ENCODE results near the gene NOP14.

NOP14 gene

DNA sequence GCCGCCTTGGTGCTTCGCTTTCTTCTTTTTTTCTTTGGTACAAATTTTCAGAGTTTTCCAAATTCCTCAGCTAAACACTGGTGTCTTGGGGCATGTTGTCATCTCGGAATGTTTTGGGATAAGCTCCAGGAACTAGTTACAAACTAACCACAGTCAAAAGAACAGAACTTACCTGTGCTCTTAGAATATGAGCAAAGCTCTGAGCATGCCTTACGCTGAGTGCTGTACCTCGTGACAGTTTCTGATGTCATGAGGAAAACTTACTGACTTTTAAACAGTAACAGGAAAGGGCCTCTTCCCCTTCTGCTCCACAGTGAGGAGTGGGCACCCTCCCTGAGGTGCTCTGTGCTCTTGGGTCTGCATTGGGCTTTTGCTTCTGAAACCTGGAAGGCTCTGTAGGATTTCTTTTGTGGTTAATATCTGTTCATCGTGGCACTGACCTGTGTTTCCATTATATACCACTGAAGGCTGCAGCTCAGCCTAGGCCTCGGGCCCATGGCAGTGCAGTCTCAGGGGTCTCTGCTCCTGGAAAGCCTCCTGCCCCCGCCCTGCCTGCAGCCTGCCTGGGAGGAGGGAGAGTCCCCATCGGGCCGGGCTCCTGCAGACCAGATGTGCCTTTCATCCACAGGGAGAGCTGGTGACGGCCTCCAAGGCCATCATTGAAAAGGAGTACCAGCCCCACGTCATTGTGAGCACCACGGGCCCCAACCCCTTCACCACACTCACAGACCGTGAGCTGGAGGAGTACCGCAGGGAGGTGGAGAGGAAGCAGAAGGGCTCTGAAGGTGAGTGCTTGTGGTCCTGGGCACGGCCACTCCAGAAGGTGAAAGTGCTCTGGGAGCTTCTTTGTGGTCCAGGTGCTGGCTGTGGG is 48.7 kb downstream of the NOP14 start:
- DNase-seq = no peak

DNA sequence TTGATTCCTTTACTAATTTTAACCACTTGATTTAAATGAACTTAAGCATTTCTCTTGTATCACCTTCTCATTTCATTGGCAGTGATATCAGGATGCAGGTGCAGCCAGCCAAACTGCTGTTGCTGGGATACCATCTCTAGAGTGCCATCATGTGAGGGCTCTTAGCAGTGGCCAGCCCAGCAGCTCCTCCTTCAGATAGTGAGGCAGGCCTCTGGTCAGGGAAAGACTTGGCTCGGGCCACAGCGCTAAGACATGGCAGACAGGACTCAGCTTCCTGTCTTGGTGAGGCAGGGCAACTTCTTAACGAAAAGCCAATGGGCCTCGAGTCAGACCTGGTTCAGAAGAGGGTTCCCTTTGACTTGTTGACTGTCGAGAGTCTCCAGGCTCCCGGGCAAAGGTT is 50.0 kb downstream of the NOP14 start:
- DNase-seq = no peak

DNA sequence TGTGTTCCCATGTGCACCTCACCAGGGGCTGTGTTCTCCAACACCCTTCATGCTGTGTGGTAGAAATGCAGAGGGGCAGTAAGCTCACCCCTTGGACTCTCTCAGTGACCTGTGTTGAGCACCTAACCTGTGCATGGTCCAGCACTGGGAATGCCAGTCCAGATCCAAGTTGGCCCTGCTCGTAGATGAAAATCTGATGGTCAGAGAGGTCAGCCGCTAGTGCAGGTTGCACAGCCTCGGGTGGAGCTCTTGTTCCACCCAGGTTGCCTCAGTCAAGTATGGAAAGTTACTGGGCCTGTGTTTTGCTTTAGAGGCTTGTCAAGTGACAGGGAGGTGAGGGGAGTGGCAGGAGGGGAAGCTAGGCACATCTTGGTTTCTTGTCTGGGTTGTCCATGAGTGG is 51.3 kb downstream of the NOP14 start:
- DNase-seq = no peak

DNA sequence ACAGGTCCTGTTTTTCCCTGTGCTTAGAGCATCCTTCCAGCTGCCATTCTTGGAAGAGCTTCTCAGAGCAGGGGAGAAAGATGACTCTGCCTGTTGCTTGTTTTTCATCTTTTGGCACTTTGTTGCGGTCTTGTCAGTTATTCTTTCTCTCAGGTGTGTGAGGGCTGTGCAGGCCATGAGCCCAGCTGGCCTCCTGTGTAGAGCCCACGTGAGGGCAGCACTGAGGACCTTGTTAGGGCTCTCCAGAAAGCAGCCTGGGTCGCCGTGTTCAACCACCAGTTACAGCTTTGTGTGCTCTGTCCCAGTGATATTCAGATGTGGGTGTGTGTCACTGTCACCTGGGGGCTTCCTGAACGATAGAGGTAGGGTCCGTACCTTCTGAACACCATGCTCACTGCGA is 52.8 kb downstream of the NOP14 start:
- DNase-seq = no peak

DNA sequence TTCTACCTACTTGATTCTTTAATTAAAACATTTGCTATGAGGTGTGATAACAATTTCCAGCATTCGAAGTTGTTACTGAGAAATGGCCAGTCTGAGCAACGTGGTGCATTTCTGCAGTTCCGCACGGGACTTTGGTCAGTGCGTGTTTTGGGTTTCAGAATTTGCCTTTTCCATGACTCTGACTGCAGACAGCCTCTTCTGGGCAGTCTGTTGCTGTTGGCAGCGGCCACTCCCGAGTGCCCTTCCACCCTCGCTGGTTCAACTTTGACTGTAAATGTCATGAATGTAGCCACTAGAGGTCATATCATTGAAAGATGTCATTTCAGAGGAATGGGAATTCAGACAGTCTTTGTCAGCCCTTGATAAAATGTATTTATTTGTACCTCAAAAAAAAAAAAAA is 53.6 kb downstream of the NOP14 start:
- no peak for DNase-seq

DNA sequence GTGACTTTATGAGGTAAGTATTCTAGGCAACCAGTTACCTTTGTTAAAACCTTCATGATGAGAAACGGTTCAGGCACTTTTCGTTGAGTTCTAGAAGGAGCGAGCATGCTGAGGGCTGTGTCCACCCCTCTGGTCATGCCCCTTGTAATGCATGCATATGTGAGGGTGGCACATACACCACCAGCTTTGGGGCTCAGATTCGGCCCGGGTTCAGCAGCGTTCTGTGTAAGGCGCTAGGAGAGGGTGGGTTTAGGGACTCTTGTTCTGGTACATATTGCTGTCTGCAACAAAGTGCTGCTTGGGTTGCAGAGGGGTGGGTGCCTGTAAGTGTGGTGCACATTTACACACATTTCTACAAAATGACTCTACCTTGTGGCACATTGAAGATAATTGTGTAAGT is 54.5 kb downstream of the NOP14 start:
- no peak for DNase-seq

DNA sequence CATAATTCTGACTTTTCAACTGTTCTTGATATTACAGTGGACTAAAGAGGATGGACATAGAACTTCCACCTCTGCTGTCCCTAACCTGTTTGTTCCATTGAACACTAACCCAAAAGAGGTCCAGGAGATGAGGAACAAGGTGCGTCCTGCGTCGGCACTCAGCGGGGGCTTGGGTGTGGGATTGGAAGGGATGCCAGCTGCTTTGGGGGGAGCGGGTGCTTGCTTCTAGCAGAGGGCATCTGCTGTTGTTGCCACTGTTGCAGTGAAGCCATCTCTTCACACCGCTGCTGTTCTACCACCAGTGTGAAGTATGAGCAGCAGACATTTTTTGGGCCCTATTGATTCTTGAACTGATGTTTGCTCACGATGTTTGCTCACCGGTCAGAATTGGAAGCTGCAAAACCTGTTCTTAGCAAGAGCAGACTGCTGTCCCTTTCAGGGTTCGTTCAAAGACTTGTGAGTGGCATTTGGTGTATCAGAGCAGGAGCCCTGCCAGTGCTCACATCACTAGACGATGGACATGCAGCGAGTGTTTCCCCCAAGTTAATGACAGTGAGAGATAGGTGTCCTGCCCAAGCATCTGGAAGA is 55.4 kb downstream of the NOP14 start:
- no peak for DNase-seq

DNA sequence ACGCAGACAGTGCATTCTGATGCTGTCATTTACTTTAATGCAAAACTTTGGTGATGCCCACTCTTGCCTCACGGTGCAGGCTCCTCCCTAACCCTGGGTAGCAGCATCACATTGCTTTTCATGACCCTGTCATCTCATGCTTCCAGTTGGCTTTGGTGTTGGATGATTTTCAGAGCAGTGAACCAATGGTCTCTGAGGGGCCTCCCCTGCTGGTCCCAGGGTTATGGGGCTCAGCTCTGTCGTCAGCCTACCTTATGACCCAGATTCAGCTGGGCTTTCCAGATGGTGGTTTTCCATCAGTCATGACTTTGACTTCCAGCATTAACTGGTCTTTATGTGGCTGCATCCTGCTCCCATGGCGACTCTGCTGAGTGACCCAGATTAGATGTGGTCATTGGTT is 56.0 kb downstream of the NOP14 start:
- no peak for DNase-seq

DNA sequence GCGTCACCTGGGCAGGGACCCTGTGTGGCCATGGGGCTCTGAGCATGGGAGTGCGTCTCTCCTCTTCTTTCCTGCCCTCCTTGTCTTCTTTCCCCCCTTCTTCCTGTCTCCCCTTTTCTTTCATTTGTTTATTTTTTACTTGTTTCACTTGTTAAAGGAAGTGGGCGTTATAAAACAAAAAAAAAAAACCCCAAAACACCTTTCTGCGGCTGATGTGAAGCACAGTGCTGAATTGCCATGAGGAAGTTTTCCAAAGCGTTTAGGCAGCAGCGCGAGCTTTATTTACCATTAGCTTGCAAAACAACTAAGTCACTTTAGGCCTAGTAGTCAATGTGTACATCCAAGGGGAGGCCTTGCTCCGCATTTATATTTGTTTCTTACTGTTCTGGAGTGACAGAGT is 57.0 kb downstream of the NOP14 start:
- no peak for DNase-seq

DNA sequence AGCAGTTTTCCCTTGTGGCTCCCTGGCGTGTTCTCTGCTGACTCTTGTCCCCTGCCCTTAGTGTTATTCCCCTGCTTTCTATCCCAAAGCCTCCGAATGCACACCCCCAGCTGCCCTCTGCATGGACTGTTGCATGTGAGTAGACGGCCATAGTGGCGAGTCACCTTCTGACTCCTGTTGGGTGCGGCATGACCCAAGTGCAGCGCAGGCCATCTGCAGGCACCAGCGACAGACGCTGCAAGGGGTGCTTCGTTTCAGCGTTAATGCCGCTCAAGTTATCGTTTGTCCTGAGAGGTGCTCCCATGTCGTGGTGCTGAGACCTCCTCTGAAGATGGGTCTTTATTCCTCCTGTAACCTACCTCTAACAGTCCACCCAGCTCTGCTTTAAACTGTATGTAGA is 57.7 kb downstream of the NOP14 start:
- DNase-seq = no peak

DNA sequence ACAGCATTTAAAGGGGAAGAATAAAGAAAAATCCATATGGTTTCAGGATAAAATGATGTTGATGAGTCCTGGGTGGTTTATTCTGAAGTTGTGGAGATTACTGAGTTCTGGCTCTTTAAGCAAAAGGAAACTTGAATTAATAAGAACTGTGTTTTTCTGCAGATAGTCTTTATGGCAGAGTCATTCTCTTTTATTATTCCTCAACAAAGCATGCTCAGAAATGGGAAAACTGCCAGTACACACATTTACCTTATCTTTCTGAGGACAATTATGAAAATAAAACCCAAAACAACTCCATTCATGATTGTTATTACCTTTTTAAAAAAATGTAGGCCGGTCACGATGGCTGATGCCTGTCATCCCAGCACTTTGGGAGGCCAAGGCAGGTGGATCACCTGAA is 61.1 kb downstream of the NOP14 start:
- DNase-seq = no peak

DNA sequence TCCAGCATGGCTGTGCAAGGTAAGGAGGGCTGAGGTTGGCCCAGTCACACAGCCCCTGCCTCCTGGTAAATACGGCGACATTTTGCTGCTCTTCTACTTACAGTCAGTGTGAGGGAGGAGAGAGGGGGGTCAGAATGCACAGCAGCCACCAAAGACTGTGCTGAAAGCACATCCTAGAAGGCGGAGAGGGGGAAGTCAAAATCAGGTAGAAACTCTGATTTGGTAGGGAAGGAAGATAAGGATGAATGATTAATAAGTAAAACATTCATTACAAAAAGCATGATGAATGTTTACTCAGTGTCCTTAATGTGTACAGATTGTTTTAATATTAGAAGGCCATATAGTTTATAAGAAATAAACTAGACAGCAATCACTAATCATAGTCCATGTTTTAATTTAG is 62.0 kb downstream of the NOP14 start:
- no peak for DNase-seq

DNA sequence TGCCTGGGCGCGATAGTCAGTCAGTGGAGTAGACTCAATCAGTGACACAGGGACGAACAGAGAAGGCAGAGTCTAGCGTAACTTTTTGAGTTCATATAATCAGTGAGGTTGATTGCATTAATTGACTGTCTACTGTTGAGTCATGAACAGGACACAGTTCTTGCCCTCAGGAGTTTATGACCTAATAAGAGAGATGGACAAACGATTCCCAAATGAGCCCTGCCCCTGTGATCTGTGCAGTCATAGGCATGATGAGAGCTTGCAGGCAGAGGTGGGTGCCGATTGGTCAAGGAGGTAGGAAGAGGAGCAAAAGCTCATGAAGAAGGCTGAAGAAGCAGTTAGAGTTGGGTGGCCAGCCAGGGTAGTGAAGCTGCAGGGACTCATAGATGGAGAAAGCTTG is 62.5 kb downstream of the NOP14 start:
- no peak for DNase-seq

DNA sequence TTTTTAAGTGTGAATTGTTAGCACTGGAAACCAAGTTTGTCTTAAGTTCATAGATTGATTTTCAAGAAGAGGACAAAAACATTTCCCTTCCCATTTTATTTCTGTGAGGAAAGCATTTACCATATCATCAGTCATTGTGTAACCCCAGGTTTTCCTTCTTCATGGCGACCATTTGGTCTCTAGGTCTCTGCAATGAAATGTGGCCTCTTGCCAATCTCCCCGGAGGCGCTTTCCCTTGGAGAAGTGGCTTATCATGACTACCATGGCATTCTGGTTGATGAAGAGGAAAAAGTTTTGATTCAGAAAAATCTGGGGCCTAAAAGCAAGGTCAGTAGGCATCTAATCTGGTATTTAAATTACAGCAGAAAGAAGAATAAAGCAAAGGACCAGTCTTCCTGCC is 65.2 kb downstream of the NOP14 start:
- DNase-seq = no peak

DNA sequence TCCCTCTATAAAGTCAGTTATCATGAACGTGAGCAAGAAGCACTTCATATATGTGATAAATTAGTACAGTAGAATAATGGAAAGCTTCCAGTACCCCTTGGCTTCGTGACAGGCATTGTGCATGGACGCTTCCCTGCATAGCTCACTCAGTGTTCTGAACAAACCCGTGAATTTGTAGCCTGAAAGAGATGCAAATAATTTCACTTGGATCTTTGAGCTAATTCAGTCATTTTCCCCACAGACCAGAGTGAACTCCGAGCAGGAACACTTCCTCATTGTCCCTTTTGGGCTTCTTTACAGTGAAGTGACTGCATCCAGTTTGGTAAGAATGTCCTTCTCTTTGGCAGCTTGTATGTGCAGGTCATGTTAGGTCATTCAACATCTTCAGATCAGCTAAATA is 69.4 kb downstream of the NOP14 start:
- DNase-seq = no peak

DNA sequence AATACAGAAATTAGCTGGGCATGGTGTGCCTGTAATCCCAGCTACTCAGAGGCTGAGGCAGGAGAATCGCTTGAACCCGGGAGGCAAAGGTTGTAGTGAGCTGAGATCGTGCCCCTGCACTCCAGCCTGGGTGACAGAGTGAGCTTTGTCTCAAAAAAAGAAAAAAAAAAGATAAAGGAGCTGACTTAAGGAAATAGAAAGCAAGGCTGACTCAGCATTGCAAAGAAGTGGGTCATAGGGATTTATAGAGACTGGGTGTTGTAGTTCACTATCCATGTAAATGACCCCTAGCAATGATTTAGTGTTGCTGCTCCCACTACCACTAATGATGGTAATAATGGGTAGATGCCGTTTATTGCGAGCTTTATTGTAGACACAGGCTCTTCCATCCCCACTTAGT is 71.9 kb downstream of the NOP14 start:
- no peak for DNase-seq

DNA sequence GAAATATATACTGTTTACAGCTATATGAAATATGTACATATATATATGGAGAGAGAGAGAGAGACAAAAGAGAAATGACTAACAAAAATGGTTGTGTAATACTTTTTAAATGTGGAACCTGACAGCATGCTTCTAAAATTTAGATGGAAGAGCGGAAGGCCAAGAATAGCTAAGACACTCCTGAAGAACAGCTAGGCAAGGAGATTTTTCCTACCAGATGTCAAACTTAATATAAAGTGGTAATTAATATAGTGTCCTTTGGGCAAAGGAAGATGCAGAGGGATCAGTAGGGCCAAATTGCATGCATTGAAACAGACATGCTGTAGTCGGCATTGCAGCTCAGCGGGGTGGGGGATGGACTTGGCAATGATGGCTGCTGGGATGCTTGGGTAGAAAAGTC is 74.3 kb downstream of the NOP14 start:
- no peak for DNase-seq
